HG02798 (cell line): ENCODE data around the gene SGTB.

Experiments used
- ATAC-seq: cut with Tn5 transposase; IDR thresholded peaks from one replicate; pipeline ENCODE4 v1.9.1; 2021; ENCODE audit warnings: mild to moderate bottlenecking; ENCODE audit not compliant: unreplicated experiment, poor library complexity

The SGTB gene

GRCh38 chr5:65721720-65722574 is at the start of gene SGTB, which contains the start of gene NLN:
Gene SGTB (minus strand): TSS chr5:65722109. CDS start chr5:65720807, 1,302 bp downstream.
Gene NLN (plus strand): TSS chr5:65722205. CDS start chr5:65722374, 169 bp downstream.
- peak; percentile 92 for ATAC-seq

DNA sequence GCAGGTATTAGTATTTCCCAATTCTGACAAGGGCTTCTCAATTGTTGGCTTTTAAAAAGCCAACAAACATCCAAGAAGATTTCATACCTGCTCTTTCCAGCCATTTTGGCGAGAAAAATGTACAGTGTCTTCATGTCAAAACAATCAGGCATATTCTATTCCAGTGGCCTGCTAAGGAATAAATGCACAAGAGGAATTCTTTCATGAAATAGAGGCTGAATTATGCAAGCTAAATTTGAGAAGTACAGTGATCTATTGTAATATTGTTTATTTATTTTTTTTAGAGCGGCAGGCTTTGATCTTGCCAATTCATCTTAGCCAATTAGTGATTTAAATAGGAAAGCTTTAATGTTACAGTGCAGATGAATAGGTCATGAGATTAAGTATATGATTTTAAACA is 49.4 kb upstream of the SGTB start:
- no peak for ATAC-seq

DNA sequence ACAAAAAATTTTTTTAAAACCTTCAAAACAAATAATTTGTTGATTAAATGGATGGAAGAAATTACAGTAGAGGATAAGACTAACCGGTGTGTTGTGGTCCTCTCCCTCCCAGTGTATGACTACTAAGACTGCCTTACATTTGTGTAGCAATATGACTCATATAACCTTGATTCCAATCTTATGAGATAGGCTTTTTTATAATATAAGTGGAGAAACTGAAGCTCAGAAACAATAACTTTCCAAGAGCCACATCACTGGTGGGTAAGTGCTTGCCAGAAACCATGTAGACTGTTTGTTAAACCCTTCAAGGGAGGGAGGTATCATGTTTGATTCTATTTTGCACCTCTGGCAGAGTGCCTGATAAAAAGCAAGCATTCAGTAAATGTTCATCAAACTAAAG is 47.6 kb upstream of the SGTB start:
- ATAC-seq: no peak

GRCh38 chr5:65768723-65769346 is 46.9 kb upstream of the SGTB start:
- no peak for ATAC-seq

- no peak for ATAC-seq
Observed at GRCh38 chr5:65767565-65767964, 45.7 kb upstream of the SGTB start.

DNA sequence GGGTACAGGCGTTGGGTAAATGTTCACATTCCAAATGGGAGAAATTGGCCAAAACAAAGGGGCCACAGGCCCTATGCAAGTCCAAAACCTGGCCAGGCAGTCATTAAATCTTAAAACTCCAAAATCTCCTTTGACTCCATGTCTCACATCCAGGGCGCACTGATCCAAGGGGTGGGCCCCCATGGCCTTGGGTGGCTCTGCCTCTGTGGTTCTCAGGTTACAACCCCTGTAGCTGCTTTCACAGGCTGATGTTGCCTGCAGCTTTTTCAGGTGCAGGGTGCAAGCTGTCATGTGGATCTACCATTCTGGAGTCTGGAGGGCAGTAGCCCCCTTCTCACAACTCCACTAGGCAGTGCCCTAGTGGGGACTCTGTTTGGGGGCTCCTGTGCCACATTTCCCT is 44.9 kb upstream of the SGTB start:
- ATAC-seq: no peak

DNA sequence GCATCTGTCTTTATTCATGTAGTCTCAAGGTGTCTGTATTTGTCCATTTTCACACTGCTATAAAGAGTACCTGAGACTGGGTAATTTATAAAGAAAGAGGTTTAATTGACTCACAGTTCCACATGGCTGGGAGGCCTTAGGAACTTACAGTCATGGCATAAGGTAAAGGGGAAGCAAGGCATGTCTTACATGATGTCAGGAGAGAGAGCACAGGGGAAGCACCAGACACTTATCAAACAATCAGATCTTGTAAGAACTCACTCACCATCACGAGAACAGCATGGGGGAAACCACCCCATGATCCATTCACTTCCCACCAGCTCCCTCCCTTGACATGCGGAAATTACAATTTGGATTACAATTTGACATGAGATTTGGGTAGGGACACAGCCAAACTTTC is 44.3 kb upstream of the SGTB start:
- ATAC-seq: no peak

DNA sequence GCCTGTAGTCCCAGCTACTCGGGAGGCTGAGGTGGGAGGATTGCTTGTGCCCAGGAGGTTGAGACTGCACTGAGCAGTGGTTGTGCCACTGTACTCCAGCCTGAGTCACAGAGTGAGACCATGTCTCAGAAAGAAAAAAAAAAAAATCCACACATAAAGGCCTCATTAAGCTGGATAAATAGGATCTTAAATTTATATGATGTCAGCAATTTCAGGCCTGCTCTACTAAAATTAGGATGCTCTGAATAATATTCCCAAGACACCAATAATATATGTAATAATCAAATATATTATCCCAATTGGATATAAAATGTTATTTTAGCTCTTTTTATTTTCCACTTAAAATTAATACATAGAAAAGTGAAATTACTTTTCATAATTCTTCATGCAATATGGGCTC is 43.7 kb upstream of the SGTB start:
- no peak for ATAC-seq

GRCh38 chr5:65762234-65762633 is 40.3 kb upstream of the SGTB start:
- ATAC-seq: no peak

DNA sequence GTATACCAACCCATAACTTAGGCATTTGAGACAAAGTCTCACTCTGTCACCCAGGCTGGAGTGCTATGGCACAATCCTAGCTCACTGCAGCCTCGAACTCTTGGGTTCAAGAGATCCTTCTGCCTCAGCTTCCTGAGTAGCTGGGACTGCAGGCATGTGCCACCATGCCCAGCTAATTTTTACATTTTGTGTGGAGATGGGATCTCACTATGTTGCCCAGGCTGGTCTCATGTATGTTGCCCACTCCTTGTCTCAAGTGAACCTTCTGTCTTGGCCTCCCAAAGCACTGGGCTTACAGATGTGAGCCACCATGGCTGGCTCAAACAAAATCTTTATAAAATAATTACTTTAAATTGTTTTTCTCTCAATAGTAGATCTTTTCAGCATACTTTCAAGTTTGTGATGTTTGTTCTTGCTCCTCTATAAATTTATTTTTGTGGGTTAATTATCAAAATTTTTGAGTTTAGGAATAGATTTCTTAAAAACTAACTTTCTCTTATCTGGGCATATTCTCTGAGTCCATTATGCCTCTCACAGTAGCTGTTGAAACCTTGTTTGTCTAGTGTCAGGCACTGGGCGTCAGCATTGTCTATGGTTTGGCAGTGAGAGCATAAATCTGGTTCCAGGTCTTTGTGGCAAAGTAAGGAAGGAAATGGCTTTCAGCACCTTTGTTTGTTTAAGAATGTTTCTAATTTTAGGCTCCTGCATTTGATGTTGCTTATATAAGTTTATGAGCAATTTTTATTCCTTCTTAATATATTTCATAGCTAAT is 38.8 kb upstream of the SGTB start:
- no peak for ATAC-seq

GRCh38 chr5:65758546-65759144 is 36.7 kb upstream of the SGTB start:
- no peak for ATAC-seq

- ATAC-seq: no peak
Observed at GRCh38 chr5:65753189-65753588, 31.3 kb upstream of the SGTB start.

DNA sequence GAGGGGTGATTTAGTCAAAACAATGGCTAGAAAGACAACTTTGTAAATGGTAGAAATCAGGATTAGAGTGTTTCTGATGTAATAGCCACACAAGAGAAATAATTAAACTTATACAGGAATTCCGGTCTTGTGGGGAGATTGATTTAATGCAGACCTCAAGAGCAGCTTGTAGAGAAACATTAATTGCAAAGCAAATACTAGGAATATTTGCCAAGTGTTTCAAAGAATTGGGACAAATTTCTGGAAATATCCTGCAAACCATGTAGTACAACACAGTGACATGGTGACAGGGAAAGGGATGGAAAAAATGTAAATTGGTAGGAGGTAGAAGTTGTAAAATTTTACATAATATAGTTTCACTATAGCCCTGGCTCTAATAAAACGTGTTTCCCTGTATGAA is 29.0 kb upstream of the SGTB start:
- ATAC-seq: no peak

GRCh38 chr5:65749956-65750355 is 28.0 kb upstream of the SGTB start:
- no peak for ATAC-seq

GRCh38 chr5:65749221-65749844 is 27.4 kb upstream of the SGTB start:
- ATAC-seq: no peak

DNA sequence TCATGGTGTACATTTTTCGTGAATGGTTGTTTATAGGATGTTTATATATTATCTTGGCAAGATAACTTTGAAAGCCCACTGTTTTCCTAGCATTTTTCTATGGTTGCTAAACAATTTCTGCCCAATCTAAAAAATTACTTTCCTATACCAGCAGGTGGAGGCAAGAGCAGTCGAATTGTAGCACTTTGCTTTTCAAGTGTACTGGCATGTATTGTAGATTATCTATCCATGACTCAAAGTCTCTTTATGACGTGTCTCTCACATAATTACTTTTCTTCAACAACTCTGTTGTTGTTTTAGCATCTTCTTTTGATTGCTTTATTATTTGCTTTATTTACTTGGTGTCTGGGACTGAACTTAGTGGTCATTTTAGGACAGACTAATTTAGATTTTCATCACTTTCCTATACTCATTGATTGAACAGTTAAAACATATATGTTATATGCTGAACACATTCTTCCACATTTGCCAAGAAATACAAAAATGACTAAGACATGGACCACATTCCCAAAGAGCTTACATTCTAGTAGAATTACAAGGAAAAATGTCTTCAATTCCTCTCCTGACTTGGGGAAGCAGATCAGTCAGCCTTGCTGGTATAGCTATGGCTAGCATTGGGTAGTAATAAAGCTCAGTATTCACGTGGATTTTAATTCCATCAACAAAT is 20.8 kb upstream of the SGTB start:
- peak; percentile 84 for ATAC-seq

GRCh38 chr5:65739162-65739561 is 17.3 kb upstream of the SGTB start:
- no peak for ATAC-seq

- ATAC-seq: no peak
Observed at GRCh38 chr5:65738305-65738704, 16.4 kb upstream of the SGTB start.

DNA sequence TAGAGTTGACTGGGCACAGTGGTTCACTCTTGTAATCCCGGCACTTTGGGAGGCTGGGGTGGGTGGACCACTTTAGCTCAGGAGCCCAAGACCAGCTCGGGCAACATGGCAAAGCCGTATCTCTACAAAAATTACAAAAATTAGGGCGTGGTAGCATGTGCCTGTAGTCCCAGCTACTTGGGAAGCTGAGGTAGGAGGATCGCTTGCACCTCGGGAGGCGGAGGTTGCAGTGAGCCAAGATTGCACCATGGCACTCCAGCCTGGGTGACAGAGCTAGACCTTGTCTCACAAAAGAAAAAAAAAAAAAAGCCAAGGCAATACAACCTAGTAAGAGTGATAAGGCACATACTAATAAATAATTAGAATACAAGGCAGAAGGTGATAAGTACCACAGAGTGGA is 15.9 kb upstream of the SGTB start:
- ATAC-seq: no peak

DNA sequence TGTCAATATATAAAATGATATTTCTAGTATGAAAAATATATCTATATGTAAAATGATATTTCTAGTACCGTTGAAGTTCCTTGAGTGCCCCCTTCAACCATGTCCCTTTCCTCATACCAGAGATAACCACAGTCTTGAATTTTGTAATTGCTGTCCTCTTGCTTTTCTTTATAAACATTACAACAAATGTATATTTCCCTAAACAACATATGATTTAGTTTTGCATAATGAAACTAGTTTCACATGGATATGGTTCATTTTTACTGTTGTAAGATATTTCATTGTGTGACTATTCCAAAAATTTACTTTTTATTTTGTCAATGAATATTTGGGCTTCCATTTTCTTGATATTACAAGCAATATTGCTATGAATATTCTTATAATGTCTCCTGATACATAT is 14.1 kb upstream of the SGTB start:
- ATAC-seq: no peak
